ENCODE data around the gene TMEM158.

The TMEM158 gene

DNA sequence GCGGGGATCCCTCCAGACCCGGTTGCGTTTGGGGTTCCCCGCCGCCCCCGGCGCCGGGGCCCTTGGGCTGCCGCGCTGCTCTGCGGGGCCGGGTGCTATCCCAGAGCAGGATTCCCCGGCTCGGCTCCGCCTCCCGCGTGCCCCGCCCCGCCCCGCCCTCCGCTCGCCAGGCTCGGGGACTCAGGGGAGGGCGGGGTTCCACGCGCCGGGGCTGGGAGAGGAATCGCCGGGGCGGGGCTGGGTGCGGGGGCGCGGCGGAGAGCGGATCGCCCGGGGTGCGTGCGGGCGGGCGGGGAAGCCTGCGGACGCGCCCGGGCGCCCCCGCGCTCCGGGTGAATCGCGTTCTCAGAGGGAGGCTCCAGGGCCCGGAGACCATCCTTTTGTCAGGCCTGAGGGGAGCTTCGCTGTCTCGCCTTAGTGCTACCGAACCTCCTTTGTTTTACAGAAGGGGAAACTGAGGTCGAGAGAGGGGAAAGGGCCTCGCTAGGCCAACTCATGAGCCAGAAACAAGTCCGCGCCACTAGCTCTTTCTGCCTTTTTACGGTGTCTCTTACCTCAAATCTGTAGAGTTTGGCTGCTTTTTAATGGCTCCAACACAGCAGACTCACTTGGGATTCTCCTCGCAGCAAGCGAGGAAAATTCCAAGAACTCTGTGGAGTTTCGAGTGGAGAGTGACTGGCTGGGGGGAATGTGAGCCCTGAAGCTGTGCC lies at the start of gene TMEM158:
TMEM158 (minus strand) TSS at position 82 of the 710 bp plus-strand sequence. CDS start 260 bp downstream, outside the sequence.
- peak; percentile 78 for DNase-seq (ENCODE audit: low spot score)

DNA sequence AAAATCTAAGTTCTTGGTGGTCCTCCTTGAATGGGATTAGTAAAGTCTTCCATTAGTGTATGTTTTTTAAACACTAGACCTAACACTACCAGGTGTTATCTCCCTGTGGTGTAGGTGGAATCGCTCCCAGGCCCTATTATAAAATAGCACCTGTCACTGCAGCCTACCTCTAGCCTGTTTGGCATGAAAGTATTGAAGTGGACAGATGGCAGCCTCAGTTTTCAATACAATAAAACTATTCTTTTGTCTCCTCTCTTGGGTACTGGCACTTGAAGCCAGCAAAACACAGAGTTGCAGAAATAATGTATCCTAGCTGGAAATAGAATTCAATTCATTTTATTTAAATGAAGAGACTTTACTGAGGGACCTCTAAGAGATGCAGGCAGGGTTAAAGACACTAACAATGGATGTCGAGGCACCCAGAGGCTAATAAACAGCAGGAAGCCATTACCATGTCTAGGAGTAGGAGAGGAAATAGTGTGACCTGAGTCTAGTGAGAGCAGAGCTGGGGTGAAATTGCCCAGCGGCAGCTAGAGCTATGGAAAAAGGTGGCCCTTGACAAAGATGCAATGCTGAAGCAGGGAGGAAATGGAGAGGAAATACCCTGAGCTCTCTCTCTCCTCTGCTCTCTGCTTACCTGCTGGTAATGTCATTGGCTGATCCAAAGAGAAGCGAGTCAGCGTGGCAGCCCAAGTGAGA lies 49.1 kb upstream of the TMEM158 start:
- DNase-seq (ENCODE audit: low spot score) = no peak

DNA sequence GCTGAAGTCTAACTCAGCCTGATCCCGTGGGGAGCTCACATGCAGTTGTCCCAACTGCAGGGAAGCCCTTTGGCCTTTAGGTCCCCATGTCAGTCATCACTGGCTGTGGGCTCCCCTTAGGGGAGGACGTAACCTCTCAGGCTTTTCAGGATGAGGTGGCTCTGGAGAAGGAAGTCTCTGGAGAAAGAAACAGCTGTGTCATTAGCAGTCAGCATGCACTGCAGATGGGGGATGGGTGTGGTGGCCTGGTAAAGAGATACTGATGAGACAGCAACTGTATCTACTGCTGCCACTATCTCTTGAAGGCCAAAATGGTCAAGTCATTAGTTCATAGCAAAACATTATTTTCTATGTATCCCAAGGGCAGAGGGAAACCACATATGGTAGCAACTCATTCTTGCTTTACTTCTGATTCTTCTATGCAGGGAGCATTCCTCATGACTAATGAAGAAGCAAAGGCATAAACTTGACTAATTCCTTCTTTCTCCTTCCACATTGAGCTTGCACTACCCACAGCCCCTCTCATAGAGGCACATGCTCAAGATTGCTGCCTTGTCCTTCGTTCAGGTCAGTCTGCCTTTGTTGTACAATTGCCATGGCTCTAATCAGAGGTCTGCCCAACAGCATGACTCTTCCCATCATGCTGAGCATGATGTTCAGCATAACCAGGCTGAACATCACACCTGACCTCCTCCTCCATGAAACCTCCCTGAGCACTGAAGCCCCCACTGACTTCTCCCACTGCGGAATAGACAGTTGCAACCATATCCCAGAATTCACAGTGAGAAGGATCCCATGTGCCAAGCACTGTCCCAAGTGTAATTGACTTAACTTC lies 47.8 kb upstream of the TMEM158 start:
- no peak for DNase-seq (ENCODE audit: low spot score)

DNA sequence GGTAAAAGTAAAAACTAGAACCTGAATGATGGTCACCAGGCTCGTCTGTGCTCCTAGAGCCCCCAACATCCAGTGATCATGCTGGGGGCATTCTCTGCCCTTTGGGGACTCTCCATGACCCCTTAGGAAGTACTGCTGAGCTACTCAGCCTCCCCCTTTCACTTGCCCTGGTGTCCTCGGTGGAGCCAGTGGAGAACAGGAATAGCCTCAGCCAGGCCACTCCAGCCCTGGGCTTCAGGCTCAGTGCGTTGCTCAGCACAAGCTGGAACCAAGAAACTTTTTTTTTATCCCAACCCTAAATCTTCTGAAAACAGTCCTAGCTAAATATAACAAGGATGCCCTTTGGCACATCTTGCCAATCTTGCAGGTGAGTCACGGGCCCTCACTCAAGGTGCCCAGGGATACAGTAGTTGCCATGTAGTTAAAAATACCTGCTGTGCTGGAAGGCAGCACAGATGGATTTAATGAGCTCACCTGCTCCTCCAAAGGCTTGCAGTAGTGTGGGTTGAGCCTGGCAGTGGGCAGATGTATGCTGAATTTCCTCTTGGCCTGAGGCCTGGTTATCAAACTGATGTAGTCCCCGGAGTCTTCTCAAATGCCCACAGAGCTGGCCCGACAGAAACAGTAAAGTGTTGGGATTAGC lies 46.9 kb upstream of the TMEM158 start:
- DNase-seq (ENCODE audit: low spot score) = no peak

DNA sequence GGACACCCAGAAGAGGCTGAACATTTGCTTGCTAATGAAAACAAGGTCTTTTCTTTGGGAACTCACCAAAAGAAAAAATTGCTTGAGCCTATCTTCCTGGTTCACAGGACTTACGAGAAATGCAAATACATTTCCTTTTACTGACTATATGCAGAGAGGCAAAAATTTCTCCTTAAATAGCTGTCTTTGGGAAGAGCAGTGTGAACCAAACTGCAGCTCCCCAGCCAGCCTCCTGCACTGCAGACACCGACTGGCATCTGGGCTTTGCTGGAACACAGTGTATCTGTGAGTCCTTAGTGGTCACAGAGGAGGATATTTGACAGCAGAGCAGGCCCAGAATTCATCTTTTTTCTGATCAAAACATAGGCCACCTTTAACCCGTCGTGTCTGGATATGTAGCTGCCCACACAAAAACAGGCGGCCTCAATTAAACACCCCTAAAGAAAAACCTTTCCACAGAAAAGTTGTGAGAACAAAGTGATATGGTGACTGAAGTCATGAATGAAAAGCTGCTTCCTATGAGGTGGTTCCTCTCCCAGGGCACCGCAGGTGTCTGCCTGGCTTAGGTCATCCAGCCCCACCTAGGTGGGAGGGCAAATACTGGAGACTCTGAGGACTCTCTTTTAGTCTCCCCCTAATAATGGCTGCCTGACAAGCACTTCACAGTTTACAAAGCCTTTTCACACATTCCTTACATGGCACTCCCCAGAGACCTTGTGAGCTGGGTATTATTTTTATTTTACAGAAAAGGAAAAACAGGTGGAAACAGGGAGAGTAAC lies 46.1 kb upstream of the TMEM158 start:
- no peak for DNase-seq (ENCODE audit: low spot score)

DNA sequence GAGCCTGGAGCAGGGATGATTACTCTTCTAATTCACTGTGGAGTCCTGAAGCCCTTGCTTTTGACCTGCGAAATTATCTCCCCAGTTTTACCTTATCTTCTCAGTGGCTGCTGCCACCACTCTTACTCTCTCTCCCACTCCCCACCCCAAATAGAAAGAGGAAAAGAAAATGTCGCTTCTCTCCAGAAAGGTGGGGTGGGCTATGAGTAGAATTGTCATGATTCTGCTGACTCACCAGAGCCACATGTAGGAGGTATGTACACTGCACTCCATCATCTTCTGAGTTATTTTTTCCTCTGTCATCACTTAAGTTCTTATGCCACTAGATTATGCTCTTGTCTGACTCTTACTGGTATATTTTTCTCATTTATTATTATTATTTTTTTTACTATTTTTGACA lies 43.9 kb upstream of the TMEM158 start:
- no peak for DNase-seq (ENCODE audit: low spot score)

DNA sequence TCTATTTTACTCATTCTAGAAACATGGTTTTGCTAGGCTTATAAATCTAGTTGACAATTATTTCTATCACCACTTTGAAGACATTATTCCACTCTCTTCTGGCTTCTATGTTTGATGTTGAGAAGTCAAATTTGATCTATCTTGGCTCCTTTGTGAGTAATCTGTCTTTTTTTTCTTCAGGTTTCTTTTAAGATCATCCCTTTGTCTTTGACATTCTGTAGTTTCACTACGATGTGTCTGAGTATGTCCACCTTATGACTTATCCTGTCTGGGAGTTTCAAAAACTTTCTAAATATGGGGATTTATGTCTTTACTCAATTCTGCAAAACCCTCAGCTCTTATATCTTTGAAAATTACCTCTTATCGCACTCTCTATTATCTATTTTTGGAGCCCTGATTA lies 41.0 kb upstream of the TMEM158 start:
- no peak for DNase-seq (ENCODE audit: low spot score)

DNA sequence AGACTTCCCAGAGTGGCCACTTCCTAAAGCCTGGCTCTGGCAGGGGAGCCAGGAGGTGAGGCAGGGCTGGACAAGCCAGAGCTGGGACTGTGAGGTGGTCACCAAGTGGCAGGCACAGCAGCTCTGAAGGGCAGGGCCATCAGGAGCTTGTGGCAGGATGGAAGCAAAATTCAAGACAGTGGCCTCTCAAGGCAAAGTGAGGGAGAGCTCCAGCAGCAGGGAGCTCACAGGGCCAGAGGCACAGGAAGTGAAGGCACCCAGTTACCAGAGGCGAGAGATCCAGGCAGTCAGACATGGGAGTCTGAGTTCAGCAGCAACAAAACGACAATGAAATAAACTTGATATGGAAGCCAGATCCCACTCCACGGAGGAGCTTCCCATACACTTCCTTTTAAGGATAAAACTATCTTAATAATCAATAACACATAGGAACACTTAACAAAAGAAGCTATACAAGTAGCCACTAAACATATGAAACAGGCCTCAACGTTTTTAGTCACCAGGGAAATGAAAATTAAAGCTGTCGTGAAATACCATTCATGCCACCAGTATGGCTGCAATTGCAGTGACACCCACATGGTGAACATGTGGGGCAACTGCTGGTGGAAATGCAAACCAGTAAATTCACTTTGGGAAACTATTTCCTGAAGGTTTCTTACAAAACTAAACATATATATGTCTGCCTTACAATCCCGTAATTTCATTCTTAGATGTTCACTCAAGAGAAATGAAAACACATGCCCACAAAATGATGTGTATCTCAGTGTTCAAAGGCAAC lies 35.4 kb upstream of the TMEM158 start:
- no peak for DNase-seq (ENCODE audit: low spot score)

DNA sequence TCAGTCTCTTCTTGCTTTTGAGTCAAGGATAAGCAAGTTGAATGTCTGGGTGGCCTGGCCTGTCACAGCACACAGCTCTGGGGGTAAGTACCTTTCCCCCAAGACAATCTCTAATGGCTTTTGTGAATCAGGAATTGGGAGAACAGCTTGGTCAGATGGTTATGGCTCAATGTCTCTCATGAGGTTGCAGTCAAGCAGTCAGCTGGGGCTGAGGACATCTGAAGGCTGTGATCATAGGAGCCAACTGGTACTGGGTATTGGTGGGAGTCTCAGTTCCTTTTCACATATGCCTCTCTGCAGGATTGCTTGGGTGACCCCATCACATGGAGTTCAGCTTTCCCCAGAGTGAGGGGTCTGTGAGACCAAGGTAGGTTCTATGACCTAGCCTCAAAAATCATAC lies 33.0 kb upstream of the TMEM158 start:
- DNase-seq (ENCODE audit: low spot score) = no peak

DNA sequence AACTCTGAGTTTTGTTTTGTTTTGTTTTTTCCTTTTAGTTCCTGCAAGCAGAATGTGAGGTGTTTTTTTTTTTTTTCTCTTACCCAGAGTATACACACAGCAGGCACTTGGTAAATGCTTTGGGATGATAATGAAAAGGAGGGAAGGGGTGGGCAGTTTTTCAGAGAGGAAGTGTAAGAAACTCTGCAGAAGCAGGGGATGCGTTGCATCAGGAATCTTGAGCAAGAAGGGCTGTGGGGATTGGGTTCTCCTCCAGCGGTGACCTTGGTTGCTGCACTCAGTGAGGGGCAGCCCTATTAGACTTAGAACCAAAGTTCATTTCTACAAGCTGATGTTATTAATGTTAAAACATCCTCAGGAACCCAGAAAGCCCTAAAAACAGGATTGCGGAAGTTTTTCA lies 32.2 kb upstream of the TMEM158 start:
- no peak for DNase-seq (ENCODE audit: low spot score)

DNA sequence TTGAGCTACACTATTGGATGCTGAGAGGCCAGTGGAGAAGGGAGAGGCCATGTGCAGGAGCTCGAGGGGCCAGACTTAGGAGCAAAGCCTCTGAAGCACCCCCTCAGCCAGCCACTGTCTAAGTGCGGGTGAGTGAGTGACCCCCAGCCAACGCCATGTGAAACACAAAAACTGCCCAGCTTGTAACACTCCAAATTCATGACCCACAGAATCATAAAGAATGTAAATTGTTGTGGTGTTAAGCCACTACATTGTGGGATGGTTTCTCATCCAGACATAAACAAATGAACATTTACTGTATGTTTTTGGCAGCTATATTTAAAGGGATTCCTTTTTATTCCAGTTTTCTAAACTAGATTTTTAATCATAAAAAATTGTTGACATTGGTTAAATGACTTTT lies 27.2 kb upstream of the TMEM158 start:
- no peak for DNase-seq (ENCODE audit: low spot score)

DNA sequence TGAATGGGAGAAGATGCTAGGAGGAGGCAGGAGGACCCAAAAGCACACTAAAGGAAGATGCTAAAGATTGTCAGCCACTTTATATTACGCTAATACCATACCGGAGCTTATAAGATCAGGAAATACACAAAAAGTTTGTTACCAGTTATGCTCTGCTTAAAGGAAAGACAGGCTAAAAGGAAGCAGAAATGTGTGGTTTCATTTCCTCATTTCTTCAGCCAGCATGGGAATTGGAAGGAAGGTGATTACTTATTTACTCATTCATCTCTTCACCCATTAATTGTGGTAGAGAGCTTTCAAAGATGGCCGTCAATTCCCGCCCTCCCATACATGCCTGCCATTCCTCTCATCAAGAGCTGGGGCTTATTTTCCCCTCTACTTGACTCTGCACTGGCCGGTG lies 26.7 kb upstream of the TMEM158 start:
- DNase-seq (ENCODE audit: low spot score) = no peak

DNA sequence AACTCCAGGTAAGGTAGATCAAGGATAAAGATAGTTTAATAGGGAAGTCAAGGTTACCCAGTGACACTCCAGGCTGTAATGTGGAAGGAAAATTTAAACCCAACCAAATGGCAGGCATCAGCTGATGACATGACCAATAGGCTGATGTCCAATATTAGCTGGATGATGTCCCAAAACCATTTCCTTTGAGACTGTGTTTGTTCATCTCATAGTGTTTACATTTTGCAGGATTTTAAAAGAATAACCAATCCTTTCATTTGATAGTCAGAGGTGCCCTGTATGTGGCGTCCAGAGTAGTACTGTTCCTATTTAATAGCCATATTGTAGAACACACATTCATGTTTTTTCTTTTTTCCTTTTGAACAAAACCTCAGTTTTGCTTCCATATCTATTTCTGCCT lies 23.3 kb upstream of the TMEM158 start:
- no peak for DNase-seq (ENCODE audit: low spot score)

DNA sequence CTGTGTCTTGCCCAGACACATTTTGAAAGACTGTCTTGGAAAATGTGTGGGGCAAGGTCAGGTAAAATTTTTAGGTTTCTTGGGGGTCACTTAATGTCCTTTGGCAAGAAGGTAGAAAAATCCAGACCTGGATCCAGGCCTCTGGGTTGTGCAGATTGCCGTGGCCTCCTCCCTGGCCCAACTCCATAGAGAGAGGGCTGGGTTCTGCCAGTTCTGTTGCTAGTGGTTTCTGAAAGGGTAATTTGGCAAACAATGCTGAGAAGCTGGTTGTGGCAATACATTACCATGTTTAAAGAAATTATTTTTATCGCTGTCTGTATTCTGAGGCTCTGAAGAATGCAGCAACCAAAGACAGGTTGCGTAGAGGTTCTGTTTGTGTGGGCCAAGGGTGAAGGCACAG lies 20.2 kb upstream of the TMEM158 start:
- no peak for DNase-seq (ENCODE audit: low spot score)

DNA sequence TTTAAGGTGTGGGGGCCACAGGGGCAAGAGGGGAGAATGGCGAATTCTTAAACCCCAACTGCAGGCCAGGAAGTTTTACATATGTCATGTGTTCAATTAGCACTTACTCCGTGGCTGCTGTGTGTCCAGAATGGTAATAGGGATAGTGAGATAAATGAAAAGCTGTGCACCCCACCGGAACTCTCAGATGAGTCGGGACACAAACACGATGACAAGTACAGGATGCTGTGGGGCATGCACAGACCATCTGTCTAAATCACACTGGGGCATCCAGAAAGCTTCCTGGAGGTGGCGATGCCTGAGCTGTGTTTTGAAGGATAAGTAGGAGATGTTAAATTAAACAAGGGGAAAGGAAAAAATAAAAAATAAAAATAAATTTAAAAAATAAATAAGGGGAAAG lies 18.3 kb upstream of the TMEM158 start:
- DNase-seq (ENCODE audit: low spot score) = no peak

DNA sequence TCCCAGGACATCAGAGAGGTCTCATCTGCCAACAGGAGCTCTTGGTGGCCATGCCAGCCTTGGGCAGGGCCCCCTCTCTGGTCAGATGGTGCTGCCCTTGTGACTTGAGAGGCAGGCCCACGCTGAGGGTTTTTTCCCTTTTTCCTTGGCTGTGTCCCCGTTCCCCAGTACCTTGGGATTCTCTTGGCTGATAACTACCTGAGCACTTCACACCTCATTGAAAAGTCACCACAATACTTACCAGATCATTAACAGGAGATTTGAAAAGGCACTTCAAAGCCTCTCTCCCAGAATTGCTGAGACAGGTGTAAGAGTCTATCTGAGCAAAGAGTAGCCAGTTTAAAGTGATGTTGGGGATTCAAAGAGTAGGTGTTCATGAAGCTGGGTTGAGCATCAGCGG lies 15.1 kb upstream of the TMEM158 start:
- DNase-seq (ENCODE audit: low spot score) = no peak

DNA sequence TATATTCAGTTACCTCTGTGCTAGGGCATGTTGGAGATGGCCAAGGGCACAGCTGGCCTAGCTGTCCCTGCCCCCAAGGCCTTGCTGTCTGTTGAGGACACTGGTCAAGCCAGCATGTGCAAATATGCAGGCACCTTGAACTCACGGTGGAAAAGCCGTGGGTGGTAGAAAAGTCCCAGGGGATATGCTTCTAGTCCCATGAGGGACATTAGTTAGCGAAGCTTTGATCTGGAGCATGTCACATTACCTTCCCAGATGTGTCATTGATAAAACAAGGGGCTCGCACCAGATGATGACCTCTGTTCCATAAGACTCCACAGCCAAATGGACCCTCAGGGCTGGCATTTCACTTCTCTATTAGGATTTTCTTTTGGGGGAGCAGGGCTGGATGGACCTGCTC lies 14.2 kb upstream of the TMEM158 start:
- no peak for DNase-seq (ENCODE audit: low spot score)

DNA sequence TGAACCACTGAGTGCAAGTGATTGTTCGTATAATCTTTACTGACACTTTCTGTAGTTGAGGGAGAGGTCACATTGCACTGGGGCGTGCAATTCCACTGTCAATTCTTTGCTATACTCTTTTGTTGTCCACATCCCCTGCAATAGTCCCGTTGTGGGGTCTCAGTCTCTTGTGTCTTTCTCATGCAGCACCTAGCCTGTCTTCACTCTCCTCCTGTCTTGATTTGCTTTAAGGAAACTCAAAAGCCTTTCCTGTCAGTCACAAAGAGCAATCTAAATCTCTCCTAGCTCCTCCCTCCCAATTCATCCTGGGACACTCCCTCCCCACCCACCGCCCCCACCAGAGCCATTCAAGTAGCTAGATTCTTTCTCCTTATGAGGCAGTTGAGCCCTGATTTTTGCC lies 13.2 kb upstream of the TMEM158 start:
- no peak for DNase-seq (ENCODE audit: low spot score)

DNA sequence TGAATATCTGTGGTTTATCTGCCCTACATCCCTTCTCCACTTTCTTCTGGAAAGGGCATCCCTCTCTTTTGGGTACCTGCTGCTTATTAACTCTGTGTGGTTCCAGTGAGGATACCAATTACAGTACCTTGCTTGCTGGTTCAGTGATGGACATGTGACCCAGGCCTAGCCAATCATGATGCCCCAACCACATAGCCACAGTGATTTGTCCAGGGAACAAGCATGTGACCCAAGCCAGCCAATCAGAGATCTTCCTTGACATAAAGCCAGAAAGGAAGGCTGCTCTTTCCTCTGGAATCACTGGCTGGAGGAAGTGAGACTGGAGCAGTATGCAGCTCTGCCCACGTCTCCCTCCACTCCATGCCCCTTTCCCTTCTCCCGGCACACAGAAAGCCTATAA lies 10.9 kb upstream of the TMEM158 start:
- no peak for DNase-seq (ENCODE audit: low spot score)

DNA sequence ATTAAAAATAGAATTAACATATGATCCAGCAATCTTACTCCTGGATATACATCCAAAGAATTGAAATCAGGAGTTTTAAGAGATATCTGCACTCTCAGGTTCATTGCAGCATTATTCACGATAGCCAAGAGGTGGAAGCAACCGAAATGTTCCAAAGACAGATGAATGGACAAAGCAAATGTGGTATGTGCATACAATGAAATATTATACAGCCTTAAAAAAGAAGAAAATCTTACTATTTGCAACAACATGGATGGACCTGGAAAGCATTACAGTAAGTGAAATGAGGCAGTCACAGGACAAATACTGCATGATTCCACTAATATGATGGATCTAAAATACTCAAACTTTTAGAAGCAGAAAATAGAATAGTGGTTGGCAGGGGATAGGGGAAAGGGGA lies 9.3 kb upstream of the TMEM158 start:
- DNase-seq (ENCODE audit: low spot score) = no peak

DNA sequence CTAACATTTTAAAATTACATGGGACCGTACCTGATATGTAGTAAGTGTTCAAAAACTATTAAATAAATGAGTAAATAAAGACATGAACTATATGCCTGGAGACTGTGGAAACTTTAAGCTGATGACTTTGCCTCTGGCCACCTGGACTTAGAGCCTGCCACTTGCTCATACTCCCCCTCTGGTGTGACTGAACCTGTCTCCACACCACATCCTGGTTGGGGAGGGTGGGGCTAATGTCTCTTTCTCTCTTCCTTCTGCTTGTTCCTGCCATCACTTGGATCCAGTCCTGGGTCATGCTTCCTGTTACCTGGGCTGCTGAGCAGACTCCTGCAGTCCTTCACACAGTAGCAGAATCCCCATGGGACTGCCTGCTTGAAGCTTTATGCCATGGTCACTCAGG lies 8.2 kb upstream of the TMEM158 start:
- no peak for DNase-seq (ENCODE audit: low spot score)
